GM19238 (cell line): ENCODE results near the gene USP10.

Experiments
- DNase-seq: peaks from one replicate; pipeline ENCODE4 v3.0.0; 2011; ENCODE audit warnings: low spot score; ENCODE audit not compliant: insufficient read length

USP10 gene, protein sequence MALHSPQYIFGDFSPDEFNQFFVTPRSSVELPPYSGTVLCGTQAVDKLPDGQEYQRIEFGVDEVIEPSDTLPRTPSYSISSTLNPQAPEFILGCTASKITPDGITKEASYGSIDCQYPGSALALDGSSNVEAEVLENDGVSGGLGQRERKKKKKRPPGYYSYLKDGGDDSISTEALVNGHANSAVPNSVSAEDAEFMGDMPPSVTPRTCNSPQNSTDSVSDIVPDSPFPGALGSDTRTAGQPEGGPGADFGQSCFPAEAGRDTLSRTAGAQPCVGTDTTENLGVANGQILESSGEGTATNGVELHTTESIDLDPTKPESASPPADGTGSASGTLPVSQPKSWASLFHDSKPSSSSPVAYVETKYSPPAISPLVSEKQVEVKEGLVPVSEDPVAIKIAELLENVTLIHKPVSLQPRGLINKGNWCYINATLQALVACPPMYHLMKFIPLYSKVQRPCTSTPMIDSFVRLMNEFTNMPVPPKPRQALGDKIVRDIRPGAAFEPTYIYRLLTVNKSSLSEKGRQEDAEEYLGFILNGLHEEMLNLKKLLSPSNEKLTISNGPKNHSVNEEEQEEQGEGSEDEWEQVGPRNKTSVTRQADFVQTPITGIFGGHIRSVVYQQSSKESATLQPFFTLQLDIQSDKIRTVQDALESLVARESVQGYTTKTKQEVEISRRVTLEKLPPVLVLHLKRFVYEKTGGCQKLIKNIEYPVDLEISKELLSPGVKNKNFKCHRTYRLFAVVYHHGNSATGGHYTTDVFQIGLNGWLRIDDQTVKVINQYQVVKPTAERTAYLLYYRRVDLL

DNA sequence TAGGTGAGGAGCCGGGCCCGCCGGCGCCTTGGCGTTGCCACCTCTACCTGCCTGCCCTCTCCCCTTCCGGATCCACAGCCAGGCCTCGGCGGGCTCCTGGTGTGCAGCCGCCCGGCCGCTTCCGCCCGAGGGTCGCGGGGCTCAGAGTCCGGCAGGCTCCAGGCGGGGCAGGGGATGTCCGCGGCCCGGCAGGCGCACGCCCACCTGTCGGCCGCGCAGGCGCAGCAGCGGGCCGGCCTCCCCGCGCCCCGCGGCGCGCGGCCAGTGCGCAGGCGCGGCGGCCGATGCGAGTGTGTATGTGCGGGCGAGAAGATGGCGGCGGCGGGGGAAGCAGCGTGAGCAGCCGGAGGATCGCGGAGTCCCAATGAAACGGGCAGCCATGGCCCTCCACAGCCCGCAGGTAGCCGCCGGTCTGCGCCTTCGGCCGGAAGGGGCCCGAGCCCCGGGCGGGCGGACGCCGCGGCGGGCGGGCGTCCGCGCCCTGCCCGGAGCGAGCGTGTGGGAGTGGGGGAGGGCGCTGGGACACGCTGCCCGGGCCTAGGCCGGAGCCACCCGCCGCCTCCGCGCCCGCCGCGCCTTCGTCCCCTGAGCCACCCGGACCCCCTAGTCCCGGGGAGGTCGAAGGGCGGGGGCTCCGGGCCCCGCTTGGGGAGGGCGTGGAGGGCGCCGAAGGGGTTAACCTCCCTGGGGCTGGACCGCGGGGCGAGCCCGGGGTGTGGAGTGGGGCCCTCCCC lies at the start of gene USP10:
Gene USP10 (plus strand): TSS at position 289 of the 734 bp plus-strand sequence. CDS start 91 bp downstream, at position 380.
- peak; percentile 96 for DNase-seq

DNA sequence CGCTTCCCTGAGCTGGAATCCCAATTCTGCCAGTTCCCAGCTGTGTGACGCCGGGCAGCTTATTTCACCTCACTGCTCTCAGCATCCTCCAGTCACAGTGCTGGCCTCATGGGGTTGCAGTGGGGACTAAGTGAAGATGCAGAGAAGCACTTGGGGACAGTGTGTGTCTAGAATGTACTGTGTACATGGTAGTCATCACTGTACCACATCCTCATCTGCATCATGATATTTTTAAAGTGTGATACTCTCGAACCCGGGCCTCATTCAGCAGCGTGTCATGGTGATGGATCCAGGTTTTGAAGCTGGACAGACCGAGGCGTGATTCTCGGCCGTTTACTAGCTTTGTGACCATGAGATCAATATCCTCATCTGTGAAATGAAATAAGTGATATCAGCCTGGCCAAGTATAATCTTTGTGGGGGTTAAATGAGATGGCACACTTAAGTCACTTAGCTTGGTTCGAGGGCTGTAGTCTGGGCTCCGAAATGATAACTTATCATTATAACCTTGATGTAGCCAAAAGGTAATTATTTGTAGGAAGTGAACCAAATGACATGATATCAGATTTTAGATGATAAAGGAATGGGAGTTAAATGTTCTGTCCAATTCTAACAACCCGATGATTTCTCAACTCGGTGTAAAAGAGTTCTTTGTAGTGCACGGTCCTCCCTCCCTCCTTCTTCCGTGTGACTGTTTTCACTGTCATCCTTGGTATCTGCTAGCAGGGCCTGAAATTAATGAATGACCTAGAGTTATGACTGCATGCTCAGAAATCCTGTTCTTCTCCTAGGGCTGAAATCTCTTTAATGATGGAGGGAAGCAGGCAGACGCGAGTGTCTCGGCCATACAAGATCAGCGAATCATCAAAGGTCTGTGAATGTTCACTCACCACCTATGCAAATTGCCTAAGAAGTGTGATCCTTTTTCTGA lies 49.5 kb upstream of the USP10 start:
- no peak for DNase-seq

DNA sequence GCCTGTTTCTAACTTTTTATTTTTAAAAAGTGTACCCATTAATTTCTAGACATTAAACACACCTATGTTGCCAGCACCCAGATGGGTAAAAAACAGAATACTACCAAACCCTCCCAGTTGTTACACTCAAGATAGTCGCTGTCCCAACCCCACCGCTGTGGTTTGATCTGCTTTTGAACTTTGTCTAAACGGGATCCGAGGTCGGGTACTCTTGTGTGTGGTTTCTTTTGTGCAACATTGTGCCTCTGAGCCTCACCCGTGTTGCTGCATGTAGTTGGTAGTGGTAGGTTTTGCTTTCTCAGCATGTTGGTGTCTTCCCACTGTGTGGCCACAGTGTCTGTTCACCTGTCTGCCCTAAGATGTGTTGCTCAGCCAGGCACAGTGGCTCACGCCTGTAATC lies 47.2 kb upstream of the USP10 start:
- no peak for DNase-seq

DNA sequence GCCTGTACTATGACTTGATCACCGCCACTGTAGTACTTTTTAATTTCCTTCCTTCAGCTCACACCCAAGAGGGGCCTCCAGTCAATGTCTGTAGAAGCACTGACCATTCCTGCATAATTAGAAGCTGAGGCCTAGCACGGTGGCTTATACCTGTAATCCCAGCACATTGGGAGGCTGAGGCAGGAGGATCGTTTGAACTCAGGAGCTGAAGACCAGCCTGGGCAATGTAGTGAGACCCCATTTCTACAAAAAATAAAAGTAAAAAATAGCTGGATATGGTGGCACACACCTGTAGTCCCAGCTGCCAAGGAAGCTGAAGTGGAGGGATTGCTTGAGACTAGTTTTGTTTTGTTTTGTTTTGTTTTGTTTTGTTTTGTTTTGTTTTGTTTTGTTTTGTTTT lies 45.6 kb upstream of the USP10 start:
- DNase-seq = no peak

DNA sequence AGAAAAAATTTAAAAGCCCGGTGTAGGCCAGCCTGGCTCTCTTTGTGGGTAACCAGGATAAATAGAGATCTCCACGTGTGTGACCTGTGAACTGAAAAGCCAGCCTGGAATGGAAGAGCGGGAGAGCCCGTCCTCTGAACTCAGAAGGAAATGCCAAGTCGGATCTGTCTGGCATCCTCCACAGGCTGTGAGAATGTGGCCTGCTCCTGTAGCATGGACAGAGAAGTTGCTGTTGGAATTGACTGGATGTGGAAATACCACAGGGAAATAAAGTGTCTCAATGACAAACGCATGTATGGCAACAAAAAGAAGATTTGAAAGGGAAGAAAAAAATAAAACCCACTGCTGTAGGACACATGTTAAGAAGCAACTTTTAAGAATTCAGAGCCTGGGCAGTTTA lies 44.8 kb upstream of the USP10 start:
- DNase-seq = no peak

DNA sequence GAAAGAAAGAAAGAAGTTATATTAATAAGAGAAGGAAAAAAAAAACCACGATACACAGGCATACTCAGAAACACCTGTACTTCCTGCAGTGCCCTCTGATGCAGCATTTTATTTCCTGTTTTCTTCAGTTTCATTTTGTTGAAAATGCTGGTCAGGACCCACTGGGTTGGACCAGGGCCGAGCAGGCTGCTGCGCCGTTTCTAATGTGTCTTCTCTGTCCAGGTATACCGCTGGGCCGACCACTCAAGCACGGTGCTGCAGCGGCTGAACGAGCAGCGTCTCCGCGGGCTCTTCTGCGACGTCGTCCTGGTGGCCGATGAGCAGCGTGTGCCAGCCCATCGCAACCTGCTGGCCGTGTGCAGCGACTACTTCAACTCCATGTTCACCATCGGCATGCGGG lies 43.2 kb upstream of the USP10 start:
- no peak for DNase-seq

DNA sequence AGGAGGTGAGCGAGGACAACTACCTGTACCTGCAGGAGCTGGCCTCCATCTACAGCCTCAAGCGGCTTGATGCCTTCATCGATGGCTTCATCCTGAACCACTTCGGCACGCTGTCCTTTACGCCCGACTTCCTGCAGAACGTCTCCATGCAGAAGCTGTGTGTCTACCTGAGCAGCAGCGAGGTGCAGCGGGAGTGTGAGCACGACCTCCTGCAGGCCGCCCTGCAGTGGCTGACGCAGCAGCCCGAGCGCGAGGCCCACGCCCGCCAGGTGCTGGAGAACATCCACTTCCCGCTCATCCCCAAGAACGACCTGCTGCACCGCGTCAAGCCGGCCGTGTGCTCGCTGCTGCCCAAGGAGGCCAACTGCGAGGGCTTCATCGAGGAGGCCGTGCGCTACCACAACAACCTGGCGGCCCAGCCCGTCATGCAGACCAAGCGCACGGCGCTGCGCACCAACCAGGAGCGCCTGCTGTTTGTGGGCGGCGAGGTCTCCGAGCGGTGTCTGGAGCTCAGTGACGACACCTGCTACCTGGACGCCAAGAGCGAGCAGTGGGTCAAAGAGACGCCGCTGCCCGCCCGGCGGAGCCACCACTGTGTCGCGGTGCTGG lies 42.5 kb upstream of the USP10 start:
- no peak for DNase-seq

DNA sequence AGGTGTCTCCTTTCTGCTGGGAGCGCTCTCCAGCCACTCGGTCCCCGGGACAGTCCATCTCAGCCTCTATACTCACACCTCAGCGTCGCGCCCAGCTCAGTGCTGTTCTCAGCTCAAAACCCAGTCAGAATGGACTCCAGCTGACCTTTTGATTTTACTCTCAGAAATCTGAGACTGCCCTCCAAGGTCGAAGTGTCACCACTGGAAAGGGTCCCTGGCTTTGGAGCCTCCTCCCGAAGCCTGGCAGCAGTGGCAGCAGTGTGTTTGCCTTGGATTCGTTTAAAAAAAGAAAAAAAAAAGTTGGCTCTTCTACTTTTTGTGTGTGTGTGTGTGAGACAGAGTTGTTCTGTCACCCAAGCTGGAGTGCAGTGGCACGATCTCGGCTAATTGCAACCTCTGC lies 41.1 kb upstream of the USP10 start:
- DNase-seq = no peak

DNA sequence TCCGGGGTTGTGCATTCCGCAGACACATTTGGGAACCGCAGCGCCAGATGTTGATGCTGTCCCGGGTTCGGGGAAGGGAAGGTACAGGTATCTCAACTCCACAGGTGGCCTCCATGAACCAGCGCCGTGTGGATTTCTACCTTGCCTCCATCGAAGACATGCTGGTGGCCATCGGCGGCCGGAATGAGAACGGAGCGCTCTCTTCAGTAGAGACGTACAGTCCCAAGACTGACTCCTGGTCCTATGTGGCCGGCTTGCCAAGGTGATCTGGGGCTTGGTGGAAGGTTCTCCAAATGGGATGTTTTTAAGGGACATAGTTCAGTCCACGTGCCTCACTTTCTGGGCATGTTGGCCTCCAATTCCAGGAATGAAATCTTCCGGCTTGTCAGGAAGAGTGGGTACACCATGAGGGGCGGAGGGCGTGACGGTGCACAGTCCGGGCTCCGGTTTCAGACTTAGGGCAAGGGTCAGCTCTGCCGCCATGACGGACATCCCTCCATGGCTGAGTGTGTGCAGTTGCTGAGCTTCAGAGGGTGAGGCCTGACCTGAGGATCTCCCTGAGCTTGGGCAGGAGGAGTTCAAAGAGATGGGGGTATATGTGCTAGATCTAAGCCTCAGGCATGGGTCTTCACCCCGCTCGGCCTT lies 40.0 kb upstream of the USP10 start:
- no peak for DNase-seq

DNA sequence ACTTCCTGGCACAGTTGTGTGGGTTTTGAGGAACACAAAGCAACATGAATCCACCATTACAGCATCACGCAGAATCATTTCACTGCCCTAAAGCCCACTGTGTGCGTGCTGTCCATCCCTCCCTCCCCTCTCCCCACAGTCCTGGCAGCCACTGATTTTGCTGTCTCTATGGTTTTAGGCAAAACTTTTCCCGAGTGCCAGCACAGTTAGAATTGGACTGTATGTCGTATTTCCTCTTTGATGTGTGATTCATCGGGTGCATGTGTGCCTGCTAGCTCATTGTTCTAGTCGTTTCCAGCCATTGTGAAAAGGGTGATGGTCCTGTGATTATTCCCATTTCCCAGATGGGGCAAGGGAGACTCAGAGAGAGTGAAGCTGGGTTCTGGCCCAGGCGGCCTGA lies 38.8 kb upstream of the USP10 start:
- DNase-seq = no peak

DNA sequence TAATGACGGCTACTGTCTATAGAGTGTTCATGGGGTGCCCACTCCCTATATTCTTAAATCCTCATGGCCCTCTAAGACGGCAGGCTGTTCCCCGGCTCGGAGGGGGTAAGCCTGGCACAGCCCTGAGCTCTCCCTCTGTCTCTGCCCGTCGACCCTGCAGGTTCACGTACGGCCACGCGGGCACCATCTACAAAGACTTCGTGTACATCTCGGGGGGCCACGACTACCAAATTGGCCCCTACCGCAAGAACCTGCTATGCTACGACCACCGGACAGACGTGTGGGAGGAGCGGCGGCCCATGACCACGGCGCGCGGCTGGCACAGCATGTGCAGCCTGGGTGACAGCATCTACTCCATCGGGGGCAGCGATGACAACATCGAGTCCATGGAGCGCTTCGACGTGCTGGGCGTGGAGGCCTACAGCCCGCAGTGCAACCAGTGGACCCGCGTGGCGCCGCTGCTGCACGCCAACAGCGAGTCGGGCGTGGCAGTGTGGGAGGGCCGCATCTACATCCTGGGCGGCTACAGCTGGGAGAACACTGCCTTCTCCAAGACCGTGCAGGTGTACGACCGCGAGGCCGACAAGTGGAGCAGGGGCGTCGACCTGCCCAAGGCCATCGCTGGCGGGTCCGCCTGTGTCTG lies 38.3 kb upstream of the USP10 start:
- no peak for DNase-seq

DNA sequence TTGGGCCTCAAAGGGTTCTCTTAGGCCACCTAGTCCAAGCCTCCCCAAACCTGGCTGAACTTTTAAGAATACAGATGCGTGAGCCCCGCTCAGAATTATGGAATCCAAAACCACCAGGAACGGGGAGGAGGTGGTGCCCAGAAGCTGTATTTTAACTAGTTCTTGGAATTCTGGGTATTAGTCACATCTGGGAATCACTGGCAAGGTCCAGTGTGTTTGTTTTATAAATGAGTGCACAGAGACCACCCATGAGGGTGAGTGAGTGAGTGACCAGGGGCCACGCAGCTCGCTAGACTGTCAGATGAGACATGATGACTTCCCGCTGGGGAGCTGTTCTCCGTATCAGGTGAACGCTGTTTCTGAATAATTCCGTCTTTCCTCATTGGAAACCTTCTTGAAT lies 37.3 kb upstream of the USP10 start:
- no peak for DNase-seq

DNA sequence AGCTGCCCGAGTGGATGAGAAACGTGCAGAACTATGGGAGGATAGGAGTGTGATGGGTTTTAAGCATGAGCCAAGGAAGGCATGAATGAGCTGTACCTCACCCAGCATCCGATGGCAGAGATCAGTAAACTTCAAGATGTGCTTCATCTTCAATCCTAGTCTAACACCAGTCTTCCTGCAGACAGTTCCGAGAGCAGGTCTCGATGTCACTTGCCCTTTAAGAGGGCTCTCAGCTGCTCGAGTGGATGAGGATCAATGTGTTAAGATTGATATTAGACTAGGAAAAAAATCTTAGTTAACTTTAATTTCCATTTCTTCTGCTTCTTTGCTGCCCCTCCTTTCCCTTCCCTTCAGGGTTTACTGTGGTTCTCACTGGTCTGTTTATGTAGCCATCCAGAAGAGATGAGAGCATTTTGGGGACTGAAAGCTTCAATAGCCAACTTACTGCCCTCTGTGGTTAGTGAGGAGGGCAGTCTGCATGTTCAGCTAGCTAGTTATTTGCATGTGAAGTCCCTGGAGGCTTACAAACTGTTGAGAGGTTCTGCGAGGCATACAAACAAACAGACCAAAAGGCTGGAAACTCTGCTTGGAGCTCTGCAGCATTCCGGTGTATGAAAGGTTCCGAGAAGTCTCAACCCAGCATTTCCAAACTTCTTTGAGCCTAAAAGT lies 36.2 kb upstream of the USP10 start:
- DNase-seq = peak; percentile 43

DNA sequence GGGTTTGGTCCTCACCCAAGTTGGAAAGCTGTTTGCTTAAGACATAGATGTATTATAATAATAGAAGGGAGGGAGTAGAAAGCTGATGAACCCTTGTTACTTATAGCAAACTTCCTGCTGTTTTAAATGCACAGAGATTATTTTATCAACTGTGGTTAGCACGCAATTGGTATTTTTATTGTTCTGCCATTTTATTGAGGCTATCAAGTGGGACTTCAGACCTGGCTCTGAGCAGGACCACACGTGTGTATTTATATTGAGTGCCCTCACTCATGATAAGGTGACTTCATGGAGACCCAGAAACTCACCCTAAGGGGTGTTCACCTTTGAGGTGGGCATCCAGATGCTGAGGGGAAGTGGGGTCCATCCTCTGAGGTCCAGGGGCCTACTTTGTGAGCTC lies 34.4 kb upstream of the USP10 start:
- no peak for DNase-seq

DNA sequence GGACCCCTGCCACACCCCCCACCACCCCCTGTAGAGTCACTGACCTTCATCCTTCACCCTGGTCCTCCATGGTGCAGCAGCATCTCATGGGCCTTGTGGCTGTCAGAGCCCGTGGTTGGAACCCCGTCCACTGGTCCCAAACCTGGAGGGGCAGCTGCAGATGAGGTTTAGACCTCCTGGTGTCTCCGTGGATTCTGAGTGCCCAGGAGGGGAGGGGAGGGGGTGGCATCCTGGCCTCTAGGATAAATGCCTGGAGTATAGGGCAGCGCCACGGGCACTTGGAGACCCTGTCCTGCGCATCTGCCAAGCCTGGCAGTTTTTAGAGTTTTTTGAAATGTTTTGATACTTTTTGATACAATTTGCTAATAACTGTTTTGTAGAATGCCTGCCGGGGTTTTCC lies 34.0 kb upstream of the USP10 start:
- no peak for DNase-seq

DNA sequence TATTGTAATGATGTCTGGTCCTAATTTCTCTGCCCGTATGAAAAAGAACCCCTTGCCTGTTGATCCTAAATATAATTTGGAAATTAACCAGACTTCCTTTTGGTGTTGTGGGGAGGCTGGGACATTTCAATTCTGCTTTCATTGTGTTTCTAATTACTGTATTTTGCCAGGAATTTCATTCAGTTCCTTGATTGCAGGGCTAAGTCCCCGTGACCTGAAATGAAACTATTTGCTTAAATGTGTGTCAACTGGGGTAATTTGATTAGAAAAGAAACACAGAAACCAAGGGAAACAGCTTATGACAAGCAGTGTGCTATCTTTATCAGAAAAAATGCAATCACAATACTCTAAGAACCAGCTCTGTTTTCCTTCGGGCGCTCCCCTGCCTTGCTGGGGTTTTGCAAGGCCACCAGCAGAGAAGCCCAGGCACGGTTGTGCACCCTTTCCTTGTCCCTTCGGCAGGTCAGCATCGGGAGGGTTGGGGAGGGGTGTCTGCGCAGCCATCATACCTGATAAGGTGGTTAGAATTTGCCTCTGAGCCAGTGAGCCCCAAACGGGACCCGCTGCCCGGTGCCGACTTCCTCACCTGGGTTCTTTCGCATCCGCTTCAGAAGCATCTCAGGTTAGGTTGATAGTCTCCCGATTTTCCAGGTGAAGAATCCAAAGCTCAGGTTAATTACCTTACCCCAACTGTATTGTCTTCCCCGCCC lies 32.0 kb upstream of the USP10 start:
- no peak for DNase-seq

DNA sequence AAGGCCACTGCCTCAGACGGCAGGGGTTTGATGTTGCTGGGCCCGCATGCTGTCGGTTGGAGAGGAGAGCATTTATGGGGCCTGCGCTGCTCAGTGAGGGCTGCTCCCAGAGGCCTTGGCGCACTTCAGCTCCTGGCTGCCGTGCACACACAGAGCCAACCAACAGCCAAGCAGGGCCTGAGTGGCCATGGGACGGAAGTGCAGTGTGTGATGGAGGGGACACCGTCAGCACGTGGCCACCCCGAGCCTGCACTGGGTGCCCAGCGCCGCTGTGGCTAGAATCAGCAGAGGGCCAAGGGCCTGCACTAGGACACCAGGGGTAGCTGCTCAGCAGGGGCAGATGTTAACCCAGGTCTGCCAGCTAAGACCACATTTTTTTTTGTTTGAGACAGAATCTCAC lies 29.7 kb upstream of the USP10 start:
- DNase-seq = no peak
